Measurements from ENCODE around the gene HDDC2.

The HDDC2 gene, protein sequence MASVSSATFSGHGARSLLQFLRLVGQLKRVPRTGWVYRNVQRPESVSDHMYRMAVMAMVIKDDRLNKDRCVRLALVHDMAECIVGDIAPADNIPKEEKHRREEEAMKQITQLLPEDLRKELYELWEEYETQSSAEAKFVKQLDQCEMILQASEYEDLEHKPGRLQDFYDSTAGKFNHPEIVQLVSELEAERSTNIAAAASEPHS

DNA sequence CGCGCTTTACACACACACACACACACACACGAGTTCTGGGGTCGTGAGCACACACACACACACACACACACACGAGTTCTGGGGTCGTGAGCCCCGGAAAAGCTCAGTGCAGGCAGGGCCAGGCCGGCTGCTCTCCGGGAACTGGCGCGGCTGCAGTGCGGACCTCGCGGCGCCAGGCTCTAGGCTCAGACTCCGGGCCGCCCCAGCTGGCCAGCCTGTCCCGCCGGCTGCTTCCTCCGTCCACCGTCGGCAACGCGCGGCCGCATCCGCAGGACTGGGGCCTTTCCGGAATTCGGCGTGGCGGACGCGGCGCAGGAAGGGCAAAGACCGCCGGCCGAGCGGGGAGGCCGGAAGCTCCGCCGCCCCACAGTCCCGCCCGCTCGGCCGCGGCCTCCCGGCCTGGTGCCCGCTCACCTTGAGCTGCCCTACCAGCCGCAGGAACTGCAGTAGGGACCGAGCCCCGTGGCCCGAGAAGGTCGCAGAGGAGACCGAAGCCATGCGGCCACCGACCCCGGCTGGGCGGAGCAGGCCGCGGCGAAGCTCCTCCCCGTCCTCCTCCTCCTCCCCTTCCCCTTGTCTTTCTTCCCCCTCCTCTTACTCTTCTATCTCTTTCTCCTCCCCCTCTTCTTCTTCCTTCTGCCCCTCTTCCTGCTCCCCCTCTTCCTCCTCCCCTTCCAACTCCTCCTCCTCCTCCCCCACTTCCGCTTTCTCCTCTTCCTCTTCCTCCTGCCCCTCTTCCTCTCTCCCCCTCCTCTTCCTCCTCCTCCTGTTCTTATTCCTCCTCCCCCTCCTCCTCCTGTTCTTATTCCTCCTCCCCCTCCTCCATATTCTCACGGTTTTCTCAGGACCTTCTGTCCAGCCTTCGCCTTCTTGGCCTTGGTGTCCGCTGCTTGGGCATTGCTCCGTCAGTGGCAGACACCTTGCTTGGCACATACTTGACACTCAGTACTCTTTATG, at the start of gene HDDC2:
Gene HDDC2, minus strand, starts transcription at position 533 of the 957 bp plus-strand sequence. Its CDS starts 35 bp downstream, at position 498.
- DNase-seq: peak; percentile 28 to 49

DNA sequence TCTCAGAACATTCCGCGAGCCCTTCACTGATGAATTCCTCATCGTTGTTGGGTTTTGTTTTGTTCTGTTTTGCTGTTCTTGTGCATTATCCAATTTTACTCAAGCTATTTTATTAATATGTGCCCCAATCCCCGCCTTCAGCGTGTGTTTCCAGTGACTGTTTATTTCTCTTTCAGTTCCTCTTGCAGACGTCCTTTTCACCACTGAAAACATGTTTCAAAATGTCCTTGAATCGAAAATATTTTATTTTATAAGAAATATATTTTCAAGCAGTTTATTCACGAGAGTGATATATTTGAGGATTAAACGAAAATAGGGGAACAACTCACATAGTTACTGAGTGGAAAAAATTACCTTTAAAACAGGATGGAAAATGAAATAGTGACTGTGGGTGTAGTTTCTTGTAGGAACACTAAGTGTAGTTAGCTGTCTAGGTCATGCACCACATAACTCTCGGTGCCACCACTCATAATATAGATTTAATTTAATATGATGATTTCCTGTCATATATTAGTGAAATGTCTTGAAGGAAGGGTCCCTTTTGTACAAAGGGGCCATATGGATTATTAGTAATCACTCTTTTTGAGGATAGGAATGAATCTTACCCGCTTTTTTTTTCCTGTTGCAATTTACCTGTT, 45.3 kb upstream of the HDDC2 start:
- DNase-seq: no peak

DNA sequence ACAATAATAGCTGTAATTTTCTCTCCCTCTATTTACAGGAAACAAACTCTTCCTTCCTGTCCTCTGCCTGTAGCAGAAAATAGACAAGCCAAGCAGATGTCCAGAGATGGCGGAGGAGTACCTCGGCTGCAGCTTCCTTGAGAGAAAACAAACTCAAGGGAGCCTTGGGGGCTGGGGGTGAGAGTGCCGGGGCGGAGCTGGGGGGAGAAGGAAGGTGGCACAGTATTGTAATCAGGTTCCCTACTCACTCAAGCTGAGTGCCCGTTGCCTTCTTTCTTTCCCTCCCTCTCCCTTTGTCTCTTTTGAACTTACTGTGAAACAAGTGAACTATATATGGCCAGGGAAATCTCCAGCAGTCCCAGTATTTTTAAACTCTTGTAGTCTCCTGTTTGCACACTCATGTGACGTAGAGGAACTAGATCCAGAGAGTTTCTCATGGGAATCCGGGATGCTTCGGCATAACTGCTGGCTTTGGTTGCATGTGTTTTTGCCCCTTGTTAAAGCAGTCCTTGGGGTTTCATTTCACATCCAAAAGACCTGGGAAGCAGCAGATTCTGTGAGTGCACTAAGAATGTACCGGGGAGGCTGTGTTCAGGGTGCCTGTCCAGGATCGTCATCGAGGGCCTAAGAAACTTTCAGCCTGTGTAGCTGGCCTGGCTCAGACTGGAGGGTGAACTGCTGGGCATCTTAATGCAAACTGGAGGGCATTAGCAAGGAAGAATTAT, 44.6 kb upstream of the HDDC2 start:
- DNase-seq: no peak

DNA sequence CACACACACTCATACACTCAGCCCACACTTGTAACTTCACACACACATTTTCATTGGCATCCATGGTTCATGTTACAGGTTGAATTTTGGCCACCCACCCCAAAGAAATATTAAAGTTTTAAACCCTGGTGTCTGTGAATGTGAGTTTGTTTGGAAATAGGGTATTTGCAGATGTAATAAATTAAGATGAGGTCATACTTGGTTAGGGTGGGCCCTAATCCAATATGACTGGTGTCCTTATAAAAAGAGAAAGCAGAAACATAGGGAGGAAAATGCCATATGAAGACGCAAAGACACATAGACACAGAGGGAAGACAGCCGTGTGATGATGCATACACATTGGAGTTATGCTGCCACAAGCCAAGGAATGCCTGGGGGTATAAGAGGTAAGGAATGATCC, 39.7 kb upstream of the HDDC2 start:
- no peak for DNase-seq

DNA sequence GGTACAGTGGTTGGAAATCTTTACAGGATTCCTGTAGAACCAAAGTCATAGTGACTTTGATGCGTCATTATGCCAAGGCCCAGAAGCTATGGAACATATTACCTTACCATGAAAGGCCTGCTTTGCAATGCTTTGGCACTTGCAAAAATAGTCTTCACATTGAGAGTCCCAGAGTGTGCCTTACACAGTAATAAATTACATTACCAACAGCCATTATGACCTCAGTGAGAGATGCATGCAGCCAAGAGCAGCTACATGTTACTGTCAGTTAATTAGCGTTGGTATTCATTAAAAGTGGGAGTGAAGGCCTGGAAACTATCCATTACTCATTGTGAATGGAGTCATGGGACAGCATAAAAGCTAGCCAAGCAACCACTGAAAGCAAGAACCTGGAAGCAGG, 39.2 kb upstream of the HDDC2 start:
- DNase-seq: no peak

DNA sequence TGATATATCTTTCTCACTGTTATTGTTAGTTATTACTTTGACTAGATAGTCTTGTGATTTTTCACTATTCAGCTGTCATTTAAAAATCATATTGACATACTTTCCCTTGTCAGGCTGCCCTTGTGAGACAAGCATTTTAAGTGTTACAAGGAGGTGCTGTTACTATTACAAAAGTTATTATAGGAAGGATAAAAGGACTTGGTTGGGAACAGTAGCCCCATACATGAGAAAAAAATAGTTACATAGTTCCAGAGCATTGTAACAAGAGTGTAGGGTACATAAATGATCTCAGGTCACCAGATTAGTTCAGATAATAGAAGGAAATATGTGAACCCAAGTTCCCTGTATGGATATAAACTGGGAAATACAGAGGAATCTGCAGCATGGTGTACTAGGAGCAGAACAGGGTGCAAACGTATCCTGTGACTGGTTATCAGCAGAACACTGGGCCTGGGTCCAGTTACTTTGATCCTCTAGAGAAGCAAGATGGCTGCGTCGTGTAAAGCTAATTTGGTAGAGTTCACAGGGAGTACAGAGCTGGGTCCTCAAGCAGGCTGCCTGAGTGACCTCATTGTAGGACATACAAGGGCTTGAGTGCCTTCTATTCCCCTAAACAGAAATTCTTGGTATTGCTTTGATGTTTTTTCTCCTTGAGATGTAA, 38.5 kb upstream of the HDDC2 start:
- DNase-seq: no peak

DNA sequence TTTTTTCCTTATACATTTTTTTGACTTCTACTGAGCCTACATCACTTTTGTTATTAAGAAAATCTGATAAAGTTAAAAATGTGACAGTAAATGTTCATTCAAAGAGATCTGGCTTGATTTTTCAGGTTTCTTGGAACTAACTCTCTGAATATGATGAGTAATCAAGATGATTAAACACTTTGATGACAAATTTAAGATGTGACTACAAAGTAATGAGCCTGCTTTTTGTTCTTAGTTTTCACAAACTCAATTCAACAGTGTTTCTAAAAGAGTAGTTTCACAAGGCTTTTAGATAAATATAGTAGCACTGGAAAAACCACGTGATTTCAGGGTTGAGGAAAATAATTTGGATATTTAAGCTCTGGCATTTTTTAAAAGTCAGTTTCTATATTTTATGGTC, 37.9 kb upstream of the HDDC2 start:
- DNase-seq: no peak

DNA sequence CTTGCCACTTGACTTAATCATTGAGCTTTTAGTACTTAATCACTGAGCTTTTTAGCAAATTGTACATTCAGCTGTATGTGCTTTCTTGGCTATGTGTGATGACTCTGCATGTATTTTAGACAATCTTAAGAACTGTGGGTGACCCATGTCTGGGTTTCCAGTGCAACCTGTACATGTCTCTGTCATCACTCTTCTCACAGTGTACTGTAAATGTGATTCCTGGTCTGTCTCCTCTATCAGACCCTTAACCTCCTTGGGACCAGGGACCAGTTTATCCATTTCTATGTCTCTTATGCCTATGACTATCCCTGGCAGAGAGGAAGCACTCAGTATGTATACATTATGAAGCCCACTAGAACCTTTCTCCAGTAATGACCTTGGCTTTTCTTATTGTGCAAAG, 36.6 kb upstream of the HDDC2 start:
- no peak for DNase-seq

DNA sequence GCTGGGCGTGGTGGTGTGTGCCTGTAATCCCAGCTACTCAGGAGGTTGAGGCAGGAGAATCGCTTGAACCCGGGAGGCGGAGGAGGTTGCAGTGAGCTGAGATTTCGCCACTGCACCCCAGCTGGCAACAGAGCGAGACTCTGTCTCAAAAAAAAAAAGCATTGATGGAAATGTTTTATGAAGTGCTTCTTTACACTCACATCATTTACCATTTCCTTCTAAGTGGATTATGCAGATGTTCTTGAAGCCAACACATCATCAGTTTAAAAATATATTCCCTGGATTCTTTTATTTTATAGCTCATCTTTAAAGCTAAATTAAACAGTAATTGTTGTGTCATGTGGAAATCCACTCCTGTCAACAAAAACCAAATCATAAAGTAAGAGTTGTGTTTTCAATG, 35.9 kb upstream of the HDDC2 start:
- no peak for DNase-seq

DNA sequence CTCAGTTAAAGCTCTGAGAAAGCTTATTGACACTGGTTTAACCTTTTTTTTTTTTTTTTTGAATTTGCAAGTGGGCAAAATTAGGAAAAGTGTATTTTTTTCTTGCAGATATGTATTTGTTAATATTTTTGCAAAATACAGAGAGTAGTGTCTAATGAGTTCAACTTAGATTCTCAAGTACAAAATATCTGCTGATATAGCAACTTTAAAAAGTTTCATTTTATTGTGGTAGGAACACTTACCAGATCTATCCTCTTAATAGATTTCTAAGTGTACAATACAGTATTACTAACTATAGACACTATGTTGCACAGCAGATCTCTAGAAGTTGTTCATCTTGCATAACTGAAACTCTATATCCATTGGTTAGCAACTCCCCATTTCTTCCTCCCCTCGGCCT, 30.9 kb upstream of the HDDC2 start:
- no peak for DNase-seq

DNA sequence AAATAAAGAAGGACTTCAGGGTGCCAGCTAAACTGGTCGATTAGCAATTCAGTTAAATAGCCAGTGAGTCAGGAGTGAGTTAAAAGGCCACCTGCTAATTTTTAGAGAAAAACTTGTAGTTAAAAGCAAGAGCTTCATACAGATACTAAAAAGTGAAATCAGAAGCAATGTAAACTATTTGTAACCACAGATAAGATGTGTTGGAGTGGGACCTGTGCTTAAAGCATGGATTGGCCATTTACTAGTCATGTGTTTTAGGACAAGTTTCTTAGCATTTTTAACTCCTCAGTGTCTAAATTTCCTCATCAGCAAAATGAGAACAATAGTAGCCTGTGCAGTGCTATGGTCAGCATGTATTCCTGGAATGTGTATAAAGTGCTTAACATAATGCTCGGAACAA, 23.8 kb upstream of the HDDC2 start:
- no peak for DNase-seq

DNA sequence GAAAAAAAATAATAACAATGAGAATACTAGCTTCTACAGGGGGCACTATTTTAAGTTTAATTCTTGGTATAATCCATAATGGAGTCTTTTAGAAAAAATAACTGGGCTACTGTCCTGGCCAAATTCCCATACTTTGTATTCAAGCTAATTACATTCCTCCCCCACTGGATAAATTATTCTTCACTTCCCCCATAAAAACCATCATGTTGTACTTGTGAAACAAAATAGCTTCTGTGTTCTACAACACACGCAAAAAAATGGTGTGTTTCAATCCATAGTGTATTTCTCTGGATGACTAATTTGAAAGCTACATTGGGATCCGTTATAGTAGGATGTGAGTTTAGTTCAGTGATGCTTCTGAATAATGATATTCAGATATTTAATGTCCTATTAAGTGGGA, 21.6 kb upstream of the HDDC2 start:
- DNase-seq: no peak

DNA sequence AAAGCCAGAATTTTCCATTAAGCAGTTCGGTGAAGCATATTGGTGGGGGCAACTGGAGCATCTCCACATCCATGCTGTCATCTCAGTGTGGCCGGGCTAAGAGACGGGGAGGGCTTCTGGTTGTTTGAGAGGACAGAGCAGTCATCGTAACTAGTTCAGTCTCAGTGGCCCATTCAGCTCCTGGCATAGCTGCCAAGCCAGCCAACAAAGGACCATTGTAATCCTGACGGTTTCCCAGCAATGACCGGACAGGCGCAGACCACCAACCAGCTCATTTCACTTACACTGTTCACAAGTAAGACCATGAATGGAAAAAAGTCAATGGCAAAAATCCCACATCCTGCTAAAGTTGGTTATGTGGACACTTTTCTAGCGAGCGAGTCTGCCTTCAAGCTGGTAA, 14.9 kb upstream of the HDDC2 start:
- no peak for DNase-seq

DNA sequence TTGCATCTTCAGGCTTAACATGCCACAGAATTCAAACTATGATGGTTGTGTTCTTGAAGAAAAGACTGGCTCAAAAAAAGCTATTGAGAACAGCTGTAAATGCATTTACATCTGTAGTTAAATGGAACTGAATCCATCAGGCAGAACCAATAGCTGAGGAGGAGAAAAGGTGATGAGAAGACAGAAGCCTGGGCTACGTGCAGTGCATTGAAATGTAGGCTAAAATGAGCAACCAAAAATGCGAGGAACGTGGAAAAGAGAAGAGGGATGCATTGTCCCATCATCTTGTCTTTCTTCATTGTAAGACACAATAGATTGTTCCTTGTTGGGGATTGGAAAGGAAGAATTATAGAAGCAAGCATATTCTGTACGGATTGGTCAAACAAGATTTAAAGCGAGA, 13.8 kb upstream of the HDDC2 start:
- no peak for DNase-seq

DNA sequence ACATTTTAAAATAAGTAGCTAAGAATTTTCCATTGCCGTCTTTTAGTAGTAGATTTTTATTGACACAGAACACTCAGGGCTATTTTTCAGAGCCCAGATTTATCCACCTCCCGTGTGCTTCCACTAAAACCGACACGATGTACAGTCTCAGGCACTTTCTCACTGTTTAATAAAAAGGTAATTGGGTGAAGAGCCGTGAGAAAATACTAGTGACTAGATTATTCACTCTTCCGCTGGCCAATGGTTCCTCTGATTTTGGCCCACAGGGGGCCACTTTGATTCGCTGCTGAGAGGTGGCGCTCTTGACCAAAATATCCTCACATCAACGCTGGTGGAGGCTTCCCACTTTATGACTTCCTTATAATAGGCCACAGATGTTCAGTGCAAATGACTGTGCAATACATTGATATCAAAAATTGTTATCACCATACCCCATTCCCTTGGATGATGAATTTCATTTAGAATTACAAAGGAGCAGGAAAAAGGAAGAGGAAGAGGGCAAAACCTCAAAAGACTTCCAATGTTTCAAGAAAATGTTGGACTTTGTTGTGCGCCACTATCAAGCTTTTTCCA, 12.3 kb upstream of the HDDC2 start:
- DNase-seq: peak; percentile 46 to 60

DNA sequence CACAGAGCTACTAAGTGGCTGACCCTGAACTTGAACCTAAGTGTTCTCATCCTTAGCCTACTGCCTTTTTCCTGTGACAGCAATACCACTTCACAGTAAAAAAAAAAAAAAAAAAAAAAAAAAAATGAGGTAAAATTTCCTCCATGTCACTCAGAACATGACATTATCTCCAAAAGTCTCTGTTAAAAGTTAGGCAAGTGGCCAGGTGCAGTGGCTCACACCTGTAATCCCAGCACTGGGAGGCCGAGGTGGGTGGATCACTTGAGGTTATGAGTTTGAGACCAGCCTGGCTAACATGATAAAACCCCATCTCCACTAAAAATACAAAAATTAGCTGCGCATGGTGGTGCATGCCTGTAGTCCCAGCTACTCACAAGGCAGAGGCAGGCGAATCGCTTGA, 11.2 kb upstream of the HDDC2 start:
- DNase-seq: no peak

DNA sequence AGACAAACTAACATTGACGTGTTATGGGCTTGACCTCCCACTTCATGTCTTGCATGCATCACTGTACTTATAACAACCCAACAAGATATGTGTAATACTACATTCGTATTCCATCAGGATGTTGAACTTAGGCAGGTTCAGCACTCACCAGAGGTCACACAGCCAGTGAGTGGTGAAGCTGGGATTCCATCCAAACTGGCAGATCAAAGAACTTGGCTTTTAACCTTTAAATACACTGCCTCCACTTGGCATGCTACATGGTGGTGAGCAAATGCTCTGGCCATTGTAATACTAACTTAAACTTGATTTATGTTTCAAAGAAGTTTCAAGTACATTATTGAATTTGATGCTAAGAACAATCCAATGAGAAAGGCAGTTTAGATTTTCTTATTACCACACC, 10.7 kb upstream of the HDDC2 start:
- DNase-seq: no peak

DNA sequence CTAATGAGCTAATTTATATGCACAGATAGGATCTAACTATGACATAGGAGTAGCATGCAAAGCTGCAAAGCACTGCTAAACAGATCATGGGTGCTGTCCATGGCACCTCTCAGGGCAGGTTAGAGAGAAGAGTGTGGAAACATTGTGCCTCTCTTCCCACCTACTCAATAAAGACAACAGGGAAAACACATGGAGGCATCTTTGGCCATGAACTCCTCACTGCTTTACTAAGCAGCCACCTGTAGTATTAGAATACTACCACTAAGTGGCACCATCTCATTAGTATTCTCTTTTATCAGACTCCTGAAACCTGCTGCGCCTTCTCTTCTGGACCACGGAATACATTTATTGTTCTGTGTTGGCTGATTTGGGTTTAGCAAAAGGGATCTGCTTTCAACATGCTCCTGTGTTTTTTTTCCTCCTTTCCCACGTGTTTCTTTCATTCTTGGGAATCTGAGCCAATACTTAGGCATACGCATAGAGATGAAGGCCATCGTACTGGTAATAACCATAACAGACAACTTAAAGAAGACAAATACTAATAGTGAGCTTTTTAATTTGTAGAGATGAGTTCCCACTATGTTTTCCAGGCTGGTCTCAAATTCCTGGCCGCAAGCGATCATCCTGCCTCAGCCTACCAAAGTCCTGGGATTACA, 9.4 kb upstream of the HDDC2 start:
- DNase-seq: peak; percentile 57 to 63

DNA sequence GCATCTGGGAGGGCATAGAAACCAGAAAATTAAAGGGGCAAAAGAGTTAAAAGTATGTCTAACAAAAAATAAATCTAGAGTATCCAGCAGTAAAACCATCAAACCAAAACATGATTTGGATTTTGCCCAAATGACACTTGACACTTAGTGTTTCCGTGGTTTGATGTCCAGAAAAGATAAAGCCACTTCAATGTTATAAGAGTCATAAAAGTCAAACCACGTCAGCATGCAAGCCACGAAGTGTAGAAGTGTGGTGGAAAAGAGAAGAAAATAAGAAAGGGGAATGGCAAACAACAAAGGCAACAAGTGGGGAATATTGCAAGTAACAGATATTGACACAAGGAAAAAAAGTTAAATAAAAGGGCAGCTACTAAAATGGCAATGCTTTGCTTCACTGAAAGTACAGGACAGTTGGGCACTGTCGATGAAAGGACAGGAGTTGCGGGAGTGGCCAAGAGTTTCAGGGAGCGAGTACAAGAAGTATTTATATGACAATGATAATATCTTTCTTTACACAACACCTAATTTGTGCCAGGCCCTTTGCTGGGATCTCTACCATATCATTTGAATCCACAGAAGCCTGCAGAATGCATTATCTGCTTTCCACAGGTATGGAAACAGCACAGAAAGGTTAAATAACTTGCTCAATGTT, 6.3 kb upstream of the HDDC2 start:
- DNase-seq: no peak

DNA sequence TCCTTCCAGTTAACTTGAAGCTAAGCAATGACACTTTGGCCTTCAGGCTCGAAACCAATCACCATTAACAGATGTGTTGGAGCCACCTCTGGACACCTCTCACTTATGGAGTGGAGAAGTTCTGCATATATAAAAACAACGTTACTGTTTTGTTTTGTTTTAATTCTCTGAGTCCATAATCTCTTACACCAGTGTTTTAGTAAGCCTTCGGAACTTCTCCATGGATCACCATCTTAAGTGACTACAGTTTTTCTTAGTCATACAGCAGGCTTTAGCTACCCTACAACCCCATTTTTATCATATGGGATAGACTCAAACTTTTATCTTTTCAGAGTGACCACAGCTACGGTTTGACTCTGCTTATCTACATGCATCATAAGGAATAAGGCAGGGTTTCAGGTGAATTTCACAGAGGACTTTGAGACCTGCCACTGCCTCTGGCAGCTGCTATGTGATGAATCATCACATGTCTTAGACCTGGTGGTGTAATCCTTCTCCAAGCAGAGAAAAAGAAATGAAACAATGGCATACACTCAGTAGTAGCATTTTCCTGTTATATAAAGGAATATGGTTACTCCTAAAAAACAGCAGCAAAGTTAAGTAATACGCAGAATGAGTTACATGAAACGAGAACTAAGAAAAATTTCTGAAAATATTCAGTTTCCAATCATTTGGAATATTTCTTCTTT, 5.5 kb upstream of the HDDC2 start:
- DNase-seq: no peak

DNA sequence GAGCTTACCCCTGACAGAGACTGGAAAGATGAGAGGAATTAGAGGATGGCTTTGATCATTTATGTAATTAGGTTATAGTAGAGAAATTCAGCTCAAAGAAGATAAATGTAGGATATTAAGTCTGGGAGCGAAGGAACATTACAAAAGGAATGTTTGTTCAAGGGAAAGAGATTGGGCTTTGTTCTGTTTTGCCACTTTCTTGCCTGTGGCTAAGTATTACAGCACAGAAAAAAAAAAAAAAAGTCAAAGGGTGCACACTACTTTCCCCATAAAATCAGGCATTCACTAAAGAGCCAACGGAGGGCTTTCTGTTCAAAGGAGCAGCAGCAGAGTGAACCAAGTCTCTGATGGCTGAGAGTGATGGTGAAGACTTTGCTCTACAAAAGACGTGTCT, 5.0 kb upstream of the HDDC2 start:
- no peak for DNase-seq
